ENCODE results near the gene BICRA. TPM values are rescaled to one million over a fixed set of nuclear protein-coding genes. Genes with fewer than 3 reads are reported as not detected.

BICRA gene
- total and polyA plus RNA-seq, 2 of the 8 experiments (the other 6 are each of a cell fraction or from before 2014, with no cell fraction given) = 1.5 to 29.2 TPM

GRCh38 chr19:47699360-47699917 lies 90.5 kb downstream of the BICRA start:
- DNase-seq (ENCODE audit: low read depth in 1 of 2, low spot score in 2 of 2) = peak in 1 of 2 experiments; percentile 95
- FAIRE-seq = no peak
- POLR2A ChIA-PET (ENCODE audit: partially characterized antibody) = interaction anchor here (0.6 to 2.7 kb wide), 6 partner anchors 7 to 216 kb away, joined by 3 to 10 read pairs (median 4); partner anchors contain the start of genes KPTN and NOP53
- TF ChIP-seq ASH2L (IDR thresholded peaks at IDR 0.05; ENCODE audit: low read length) (no peak), NRF1 (IDR thresholded peaks at IDR 0.05; ENCODE audit: low read depth, low read length) (no peak), KDM5A (IDR thresholded peaks at IDR 0.05; ENCODE audit: low read length) (no peak)

More at GRCh38 chr19:47699360-47699917, 90.5 kb downstream of the BICRA start:
- CTCF ChIA-PET (ENCODE audit: partially characterized antibody) = interaction anchor here (0.6 to 24.9 kb wide), 53 partner anchors 8 to 579 kb away, joined by 3 to 436 read pairs (median 4); partner anchors contain the start of genes EHD2, KPTN and NAPA
- Histone ChIP-seq H4K5ac (ENCODE audit: insufficient read length, low read depth, low read length) (no peak overlapping the region), H2BK5ac (ENCODE audit: low read depth, low read length) (no peak overlapping the region), H3K36me3 (ENCODE audit: control insufficient read depth in 2 of 4, insufficient read depth in 4 of 4, low read length in 3 of 4) (peaks cover 2 to 23% (median 6%) of the 10 kb centered on the region in 4 experiments), H2BK20ac (ENCODE audit: low read length) (no peak overlapping the region), H2BK120ac (replicated peaks; ENCODE audit: low read depth, low read length) (no peak overlapping the region), H3K18ac (ENCODE audit: extremely low read depth, low read length) (no peak overlapping the region), H4K8ac (ENCODE audit: extremely low read depth, insufficient read depth, low read length) (no peak overlapping the region; the same call in 1 of the 2 replicates), H2AK5ac (ENCODE audit: low read depth, low read length) (no peak overlapping the region), H2BK12ac (ENCODE audit: low read depth, low read length) (no peak overlapping the region), H3K4me2 (ENCODE audit: insufficient read depth in 1 of 2, low read depth in 2 of 2, low read length in 2 of 2) (no peak overlapping the region), H2BK15ac (ENCODE audit: low read length) (no peak overlapping the region), H4K20me1 (replicated peaks in 1 of 2; ENCODE audit: control insufficient read depth in 1 of 2, insufficient read depth in 2 of 2, low read length in 2 of 2) (peaks cover 3% of the 10 kb centered on the region in 2 experiments), H3K79me2 (ENCODE audit: control insufficient read depth in 1 of 2, insufficient read depth in 2 of 2, low read length in 2 of 2) (no peaks in the 10 kb centered on the region; a peak in 1 of 4 replicates), H3K27me3 (replicated peaks in 1 of 4; ENCODE audit: control insufficient read depth in 3 of 4, extremely low read depth in 1 of 4, insufficient read depth in 3 of 4, low read length in 3 of 4) (no peaks in the 10 kb centered on the region), H3K79me1 (ENCODE audit: low read depth, low read length) (no peaks in the 10 kb centered on the region), H3K56ac (replicated peaks; ENCODE audit: insufficient read length, low read depth, low read length) (no peak overlapping the region), H3K23me2 (ENCODE audit: low read depth, low read length) (no peaks in the 10 kb centered on the region), H3K14ac (ENCODE audit: insufficient read length) (no peak overlapping the region), H3K4me3 (ENCODE audit: extremely low read depth in 1 of 4, insufficient read depth in 2 of 4, low read depth in 3 of 4, low read length in 4 of 4) (no peak overlapping the region), H3K9me3 (ENCODE audit: insufficient read depth in 2 of 2, low read depth in 1 of 2, low read length in 1 of 2) (no peaks in the 10 kb centered on the region), H3K27ac (ENCODE audit: low read depth, low read length) (no peak overlapping the region), H4K91ac (replicated peaks; ENCODE audit: insufficient read length, low read length) (no peak overlapping the region), H3K9ac (replicated peaks in 1 of 4; ENCODE audit: extremely low read depth in 1 of 4, low read depth in 3 of 4, low read length in 3 of 4) (no peak overlapping the region), H3K23ac (ENCODE audit: insufficient read length) (no peak overlapping the region), H2AFZ (ENCODE audit: low read length) (no peak overlapping the region), H3K4me1 (replicated peaks in 1 of 4; ENCODE audit: control insufficient read depth in 3 of 4, insufficient read depth in 4 of 4, low read length in 3 of 4) (peaks cover 0 to 2% (median 0%) of the 10 kb centered on the region in 4 experiments; a peak in 1 of 7 replicates), H3K4ac (replicated peaks; ENCODE audit: insufficient read length, low read depth, low read length) (no peak overlapping the region)
- WGBS, 2 experiments (ENCODE audit: extremely low coverage in 1 of 2, insufficient coverage in 1 of 2, insufficient read length in 1 of 2, insufficient replicate concordance in 2 of 2, low coverage in 1 of 2, low lambda C conversion rate in 2 of 2, missing lambda C conversion rate in 1 of 2) = 65% methylated on average over 7 of the region's 9 CpGs; no CpG with 5 or more reads in 1 of the 2 experiments

Measured in H1 (cell line).